ENCODE data around the gene INO80C. TPM values are rescaled to one million over a fixed set of nuclear protein-coding genes. Genes with fewer than 3 reads are reported as not detected.

INO80C gene, protein sequence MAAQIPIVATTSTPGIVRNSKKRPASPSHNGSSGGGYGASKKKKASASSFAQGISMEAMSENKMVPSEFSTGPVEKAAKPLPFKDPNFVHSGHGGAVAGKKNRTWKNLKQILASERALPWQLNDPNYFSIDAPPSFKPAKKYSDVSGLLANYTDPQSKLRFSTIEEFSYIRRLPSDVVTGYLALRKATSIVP
- 5.6 and 9.5 TPM in 2 replicates for total RNA-seq (2014; rRNA removed; shearing (Covaris generic))

DNA sequence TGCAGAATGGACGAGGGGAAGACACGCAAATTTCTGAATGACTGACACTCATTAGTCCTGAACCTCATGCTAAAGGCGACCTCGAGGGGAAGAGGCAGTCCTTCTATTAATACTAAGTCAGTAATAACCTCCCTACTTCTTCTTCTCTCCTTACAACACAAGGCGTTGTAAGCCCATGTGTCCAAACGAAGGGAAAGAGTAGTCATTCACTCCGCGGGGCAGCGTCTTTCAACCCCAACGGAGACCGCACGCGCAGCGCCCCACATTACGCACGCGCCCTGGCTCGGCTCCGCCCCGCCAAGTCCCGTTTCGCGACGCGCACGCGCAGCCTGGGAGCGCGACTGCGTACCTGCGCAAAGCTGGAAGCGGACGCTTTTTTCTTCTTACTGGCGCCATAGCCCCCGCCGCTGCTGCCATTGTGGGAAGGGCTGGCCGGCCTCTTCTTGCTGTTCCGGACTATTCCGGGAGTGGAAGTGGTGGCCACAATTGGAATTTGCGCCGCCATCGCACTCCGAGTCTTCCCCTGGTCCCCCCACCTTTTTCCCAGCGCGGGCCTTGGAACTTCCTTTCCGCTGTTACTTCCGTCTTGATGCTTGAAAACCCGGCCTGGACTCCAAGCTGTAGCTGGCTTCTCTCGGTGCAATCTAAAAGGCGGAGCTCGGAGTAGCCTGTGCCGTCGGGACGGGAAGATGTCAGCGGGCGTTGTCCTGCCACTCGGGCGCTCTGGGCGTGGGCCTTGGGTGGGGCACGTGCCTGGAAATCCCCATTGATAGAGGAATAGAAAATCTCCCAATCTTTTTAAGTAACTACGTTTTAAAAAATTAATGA, at the start of gene INO80C:
INO80C (minus strand) TSS at position 591 of the 828 bp plus-strand sequence; CDS start at position 505, 86 bp downstream.

Small RNA genes lying within 50 kb of the gene (small RNA-seq; reads per million reads assigned to genes)
- gene AC007998.5, result not detected

Other genes with a start within 250 kb of the INO80C start
- gene ZSCAN30, start 207.7 kb downstream of the INO80C start, total RNA-seq (2014; rRNA removed; shearing (Covaris generic)), result 5.1 and 7.4 TPM in 2 replicates
- gene ZNF24, start 153.5 kb downstream of the INO80C start, total RNA-seq (2014; rRNA removed; shearing (Covaris generic)), result 21.1 and 24.2 TPM in 2 replicates
- 0.72 and 1.4 TPM in 2 replicates for gene ZNF396, start 120.6 kb downstream of the INO80C start, total RNA-seq (2014; rRNA removed; shearing (Covaris generic))
- 21.1 and 27.9 TPM in 2 replicates for gene GALNT1, start 83.8 kb upstream of the INO80C start, total RNA-seq (2014; rRNA removed; shearing (Covaris generic))